NAMALWA (cell line): ENCODE measurements around the gene CD48.

Experiments used
- DNase-seq: peaks from one replicate; pipeline ENCODE4 v3.0.0-alpha.2; 2015; ENCODE audit warnings: low spot score

CD48 gene

GRCh38 chr1:160634543-160635491 lies 76.8 kb downstream of the CD48 start:
- DNase-seq: no peak

- DNase-seq: no peak
These were observed 78.2 kb downstream of the CD48 start for GRCh38 chr1:160633330-160633903.

- no peak for DNase-seq
These were observed 79.5 kb downstream of the CD48 start for GRCh38 chr1:160631983-160632625.

GRCh38 chr1:160630523-160631451 lies 80.8 kb downstream of the CD48 start:
- no peak for DNase-seq

GRCh38 chr1:160629286-160630210 lies 82.1 kb downstream of the CD48 start:
- DNase-seq: no peak

- DNase-seq: no peak
These were observed 82.8 kb downstream of the CD48 start for GRCh38 chr1:160628799-160629263.
